HG02970 (cell line): ENCODE measurements around the gene WDR55.
"Not testable (repeated sequence)": the region's sequence is repeated elsewhere in the genome, so short reads cannot be mapped to it uniquely, and the experiment has no call there.

ENCODE experiments used
- ATAC-seq: cut with Tn5 transposase; IDR thresholded peaks from one replicate; pipeline ENCODE4 v1.9.1; 2021; ENCODE audit warnings: mild to moderate bottlenecking, moderate library complexity, moderate number of reproducible peaks; ENCODE audit not compliant: unreplicated experiment, low FRiP score

The WDR55 gene

DNA sequence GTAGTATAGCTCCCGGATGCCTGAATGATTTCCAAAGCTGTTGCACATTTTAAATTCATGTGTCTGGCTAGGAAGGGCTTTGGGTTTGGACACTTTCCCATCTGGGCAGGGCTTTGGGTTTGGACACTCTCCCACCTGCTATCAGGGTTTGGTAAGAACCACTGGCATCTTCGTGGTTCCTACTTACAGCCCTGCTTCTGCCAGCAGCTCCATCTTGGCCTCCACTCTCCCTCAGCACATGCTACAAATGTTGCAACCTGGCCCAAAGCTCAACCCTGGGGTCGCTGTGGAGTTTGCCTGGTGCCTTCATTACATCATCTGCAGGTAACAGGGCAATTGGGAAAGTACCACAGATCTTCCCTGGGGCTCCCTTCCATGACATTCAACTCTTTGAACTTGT, 22.0 kb upstream of the WDR55 start:
- no peak for ATAC-seq

DNA sequence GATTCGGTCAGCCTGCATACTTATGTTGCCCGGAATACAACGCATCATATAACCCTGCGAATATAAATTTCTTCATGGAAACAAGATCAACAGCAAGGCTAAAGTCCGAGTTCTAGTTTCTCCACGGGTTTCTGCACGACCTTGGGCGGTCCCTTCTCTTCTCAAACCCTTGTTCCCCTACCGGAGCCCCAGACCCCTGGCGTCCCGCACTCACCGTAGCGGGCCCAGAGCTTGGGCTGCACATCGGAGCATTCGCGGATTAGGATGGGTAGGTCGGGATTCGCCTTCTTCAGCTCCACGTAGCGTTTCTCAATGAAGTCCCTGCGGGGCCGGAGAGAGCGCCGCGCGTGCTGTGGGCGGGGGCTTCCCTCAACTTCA, 17.7 kb upstream of the WDR55 start:
- ATAC-seq = no peak

- ATAC-seq = no peak
These were observed 5.8 kb upstream of the WDR55 start for GRCh38 chr5:140658870-140659269.

DNA sequence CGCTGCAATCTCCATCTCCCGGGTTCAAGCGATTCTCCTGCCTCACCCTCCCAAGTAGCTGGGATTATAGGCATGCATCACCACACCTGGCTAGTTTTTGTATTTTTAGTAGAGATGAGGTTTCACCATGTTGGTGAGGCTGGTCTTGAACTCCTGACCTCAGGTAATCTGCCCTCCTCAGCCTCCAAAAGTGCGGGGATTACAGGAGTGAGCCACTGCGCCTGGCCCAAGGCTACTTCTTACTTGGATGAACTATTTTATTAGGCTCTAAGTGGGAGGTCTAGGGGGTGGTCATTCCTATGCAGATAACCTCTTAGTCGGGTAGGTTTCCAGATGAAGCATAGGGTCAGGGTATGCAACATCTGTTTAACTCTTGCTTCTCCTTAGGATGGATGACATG, 4.3 kb upstream of the WDR55 start:
- not testable (repeated sequence) for ATAC-seq

DNA sequence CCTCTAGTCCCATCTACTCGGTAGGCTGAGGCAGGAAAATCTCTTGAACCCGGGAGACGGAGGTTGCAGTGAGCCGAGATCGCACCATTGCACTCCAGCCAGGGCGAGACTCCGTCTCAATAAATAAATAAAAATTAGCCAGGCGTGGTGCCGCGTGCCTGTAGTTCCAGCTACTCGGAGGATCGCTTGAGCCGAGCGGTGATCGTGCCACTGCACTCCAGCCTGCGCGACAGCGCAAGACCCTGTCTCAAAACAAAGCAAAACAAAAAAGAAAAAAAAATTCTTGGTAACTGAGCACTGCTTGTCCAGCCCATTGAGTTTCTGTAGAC, 710 bp upstream of the WDR55 start:
- ATAC-seq = no peak

- not testable (repeated sequence) for ATAC-seq
These were observed 6.3 kb downstream of the WDR55 start for GRCh38 chr5:140671035-140671434.

DNA sequence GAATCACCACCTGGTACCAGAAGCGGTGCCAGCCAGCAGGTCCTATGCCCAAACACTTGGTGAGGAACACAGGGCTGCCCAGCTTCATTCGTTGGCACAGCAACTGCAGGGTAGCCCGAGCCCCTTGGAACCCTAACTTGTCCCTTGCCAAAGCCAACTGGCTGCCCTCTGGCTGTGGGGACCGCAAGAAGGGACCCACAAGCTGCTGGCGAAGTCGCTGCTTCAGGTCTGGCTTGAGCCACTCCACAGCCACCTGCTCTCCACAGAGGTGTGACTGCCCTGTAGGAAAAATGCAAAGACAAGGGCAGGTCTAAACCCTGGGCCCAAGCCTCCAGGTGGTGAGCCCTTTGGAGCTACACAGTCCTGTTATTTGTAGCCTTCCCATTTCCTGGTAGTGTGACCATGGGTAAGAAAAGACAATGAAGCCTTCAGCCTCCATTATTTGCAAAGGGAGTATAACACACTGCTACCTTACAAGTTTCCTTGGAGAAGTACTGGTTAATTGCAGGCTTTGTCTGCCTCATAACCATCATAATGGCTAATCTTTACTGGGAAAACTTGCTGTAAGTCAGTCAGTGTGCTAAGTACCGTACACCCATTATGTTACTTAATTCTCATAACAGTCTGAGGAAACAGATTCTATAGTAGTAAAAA, 6.9 kb downstream of the WDR55 start:
- ATAC-seq = no peak

DNA sequence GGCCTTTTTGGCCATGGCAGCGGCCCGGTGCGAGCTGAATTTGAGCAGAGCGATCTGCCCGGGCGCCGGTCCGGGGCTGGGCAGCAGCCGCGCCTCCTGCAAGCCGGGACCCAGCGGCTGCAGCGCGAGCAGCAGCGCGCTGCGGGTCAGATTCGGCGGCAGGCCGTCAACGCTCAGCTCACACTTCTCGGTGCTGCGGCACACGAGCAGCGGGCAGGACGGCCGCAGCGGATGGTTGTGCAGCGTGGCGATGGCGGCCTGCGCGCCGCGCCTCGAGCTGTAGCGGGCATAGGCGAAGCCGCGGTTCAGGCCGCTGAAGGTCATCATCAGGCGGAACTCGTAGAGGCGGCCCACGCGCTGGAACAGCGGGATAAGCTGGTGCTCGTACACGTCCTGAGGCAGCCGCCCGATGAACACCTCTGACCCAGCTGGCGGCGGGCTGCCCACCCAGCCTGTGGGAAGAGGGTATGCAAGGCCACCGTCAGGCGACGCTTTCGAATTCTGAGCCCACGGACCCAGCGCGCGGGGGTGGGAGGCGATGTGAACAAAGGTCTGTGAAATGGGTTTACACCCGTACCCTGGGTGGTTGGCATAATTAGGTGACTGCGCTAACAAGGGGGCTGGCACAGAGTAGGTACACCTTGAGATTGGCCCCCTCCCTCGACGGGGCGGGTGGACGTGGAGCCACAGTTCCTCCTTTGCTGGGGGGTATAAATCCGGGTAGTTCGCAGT, 7.9 kb downstream of the WDR55 start:
- no peak for ATAC-seq

GRCh38 chr5:140673187-140673976, 8.7 kb downstream of the WDR55 start, which contains the start of gene DND1:
Gene DND1 (minus strand): TSS chr5:140673576. CDS start chr5:140673542, 34 bp downstream.
- no peak for ATAC-seq

- ATAC-seq = no peak
These were observed 9.5 kb downstream of the WDR55 start for GRCh38 chr5:140674211-140674610.

- ATAC-seq = no peak
These were observed 9.9 kb downstream of the WDR55 start for GRCh38 chr5:140674629-140675028.

GRCh38 chr5:140677947-140678346, 13.2 kb downstream of the WDR55 start:
- no peak for ATAC-seq

- ATAC-seq = no peak
These were observed 14.3 kb downstream of the WDR55 start for GRCh38 chr5:140678993-140679392.

GRCh38 chr5:140690376-140690932, 25.8 kb downstream of the WDR55 start:
- ATAC-seq = no peak

DNA sequence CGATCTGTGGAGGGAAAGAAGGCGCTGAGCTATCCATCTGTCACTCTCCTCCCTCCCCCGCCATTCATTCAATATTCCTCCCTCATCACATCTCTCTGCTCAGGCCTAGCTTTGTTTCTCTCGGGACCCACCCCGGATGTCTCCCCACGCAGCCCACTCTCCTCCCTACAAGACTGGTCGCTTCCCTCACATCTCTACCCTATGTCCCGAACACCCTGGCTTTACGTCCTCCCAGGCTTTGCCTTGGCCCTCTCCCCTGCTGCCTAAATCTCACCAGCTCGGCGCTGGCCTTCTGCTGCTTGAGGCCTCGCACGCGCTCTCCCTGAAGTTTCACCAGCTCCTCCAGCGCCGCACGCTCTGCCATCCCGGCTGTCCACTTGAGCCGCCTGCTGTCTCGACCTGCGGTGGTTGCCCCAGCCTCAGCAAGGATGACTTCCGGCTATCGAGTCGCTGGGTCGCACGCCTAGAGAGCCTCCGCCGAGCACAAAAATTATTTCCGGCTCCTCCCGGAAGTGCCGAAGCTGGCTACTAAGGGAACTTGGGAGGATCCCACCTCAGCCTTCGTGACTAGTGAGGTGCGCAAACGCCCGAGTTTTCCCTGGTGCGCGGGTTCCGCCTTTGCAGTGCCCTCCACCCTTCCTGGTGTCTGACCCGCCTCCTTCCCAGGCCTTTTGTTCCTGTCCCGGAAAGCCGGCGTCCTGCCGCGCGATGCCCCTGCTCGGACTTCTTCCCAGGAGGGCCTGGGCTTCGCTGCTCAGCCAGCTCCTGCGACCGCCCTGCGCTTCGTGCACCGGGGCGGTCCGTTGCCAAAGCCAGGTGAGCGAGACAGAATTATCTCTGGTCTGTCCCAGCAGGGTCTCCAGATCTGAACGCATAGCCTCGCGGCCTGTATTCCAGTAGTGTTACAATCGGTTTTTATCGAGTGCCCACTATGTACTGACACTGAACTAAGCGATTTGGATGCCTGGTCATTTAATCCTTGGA, 26.5 kb downstream of the WDR55 start, which contains the start of the genes HARS1 and HARS2:
Gene HARS1 (minus strand): TSS at position 430 of the 984 bp plus-strand sequence. CDS start 66 bp downstream, at position 364.
Gene HARS2 (plus strand): TSS at position 515 of the 984 bp plus-strand sequence. CDS start 194 bp downstream, at position 709.
- peak; percentile 95 for ATAC-seq

- ATAC-seq = no peak
These were observed 29.6 kb downstream of the WDR55 start for GRCh38 chr5:140694276-140694675.

DNA sequence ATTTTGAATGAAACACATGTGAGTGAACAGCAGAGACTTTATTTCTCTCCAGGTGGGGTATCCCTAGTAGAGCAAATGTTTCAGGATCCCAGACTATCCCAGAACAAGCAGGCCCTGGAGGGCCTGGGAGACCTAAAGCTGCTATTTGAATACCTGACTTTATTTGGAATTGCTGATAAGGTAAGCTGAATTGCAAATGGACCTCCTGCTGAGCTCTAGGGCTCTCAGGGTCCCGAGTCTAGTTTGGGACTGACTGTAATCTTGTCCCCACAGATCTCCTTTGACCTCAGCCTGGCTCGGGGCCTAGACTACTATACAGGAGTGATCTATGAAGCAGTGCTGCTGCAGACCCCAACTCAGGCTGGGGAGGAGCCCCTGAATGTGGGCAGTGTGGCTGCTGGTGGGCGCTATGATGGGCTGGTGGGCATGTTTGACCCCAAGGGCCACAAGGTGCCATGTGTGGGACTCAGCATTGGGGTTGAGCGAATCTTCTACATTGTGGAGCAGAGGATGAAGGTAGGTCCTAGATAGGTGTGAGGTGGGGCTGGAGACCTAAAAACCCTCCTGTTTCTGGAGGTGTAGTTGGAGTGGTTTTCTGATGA, 32.3 kb downstream of the WDR55 start:
- no peak for ATAC-seq

DNA sequence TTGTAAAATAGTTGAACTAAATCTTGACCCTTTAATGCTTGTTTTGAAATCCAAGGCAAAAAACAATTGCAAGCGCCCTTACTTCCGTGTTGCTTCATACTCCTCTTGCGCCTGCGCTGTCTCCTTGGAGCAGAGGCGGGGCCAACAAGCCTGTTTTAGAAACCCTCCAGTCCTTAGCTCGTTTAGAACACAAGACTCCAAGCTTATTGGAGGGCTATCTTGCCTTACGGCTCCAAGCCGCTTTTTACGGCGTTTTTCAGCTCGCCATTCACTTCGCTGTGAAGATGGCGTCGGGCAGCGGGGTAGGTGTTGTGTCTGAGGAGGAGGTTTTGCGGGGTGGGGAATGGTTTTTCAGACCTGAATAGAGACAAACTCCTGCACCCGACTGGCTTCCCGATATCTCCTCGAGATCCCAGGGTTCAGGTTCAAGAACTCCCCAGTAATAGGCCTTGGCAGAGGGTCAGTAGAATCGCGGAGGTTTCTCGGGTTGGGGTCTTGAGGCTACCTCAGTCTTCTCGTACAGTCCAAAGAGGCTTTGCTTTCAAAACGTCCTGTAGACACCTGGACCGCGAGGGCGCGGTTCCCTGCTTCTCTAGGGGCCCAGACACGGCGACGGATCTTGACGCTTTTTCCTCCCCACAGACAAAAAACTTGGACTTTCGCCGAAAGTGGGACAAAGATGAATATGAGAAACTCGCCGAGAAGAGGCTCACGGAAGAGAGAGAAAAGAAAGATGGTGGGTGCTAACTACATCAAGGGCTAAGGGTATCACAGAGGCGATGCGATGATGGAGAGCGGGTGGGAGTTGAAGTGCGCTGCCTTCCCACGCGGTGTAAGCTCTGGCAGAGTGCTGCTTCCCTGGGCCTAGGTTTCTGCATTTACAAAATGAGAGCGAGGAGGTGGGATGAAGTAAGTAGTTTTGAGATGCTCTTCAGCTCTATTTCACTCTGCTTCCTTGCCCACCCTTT, 35.8 kb downstream of the WDR55 start, which contains the start of gene ZMAT2:
Gene ZMAT2 (plus strand): TSS at position 271 of the 968 bp plus-strand sequence. CDS start 14 bp downstream, at position 285.
- peak; percentile 98 for ATAC-seq
